Measurements from ENCODE around the gene PRIMPOL. TPM values are rescaled to one million over a fixed set of nuclear protein-coding genes. Genes with fewer than 3 reads are reported as not detected.

Gene PRIMPOL
- total RNA-seq, 2 donors from 2014 or later = 23.6 to 35.7 TPM

DNA sequence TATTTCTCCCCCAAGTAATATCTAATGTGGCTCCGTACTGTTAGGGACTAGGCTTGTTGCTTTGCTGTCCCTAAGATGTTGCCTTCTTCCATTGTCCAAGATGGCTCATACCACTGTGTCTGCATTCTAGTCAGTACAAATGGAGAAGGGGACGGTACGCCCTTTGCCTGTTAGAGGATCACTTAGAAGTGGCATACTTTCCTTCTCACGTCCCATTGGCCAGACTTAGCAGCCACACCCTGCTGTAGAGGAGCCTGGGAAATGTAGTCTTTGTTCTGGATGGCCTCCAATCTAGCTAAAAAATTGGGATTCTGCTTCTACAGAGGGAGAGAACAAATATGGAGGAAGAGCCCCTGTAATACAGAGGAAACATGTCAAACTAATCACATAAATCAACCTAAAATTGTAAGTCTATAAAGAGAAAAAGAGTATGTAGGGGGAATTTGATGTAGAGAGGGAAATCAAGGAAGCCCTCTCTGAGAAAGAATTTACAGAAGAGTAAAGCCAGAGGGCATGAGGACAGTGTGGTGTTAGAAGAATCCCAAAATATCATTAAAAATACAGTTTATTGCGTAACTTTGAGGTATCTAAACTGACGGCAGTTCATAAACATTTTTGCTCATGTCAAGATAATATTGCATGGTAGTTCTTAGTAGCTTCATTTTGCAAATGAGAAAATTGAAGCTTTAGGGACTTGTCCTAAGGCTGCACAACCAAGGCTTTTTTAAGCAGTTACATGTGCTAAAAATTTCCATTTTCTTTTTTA is 15.1 kb downstream of the PRIMPOL start:
- H3K4me1 ChIP-seq (ENCODE audit: control insufficient read depth in 1 of 2, low read depth in 2 of 2) = peaks cover 5 to 8% of the 10 kb centered on the region in 2 donors
- no peak overlapping the region for H3K27ac ChIP-seq
- ATAC-seq (ENCODE audit: insufficient number of reproducible peaks, low FRiP score, low read depth) (no peak), DNase-seq (ENCODE audit: low spot score) (no peak)
- H3K4me3 ChIP-seq = no peak overlapping the region
- peaks cover 8% of the 10 kb centered on the region for H3K36me3 ChIP-seq
- H3K27me3 ChIP-seq (replicated peaks; ENCODE audit: insufficient read depth) = no peaks in the 10 kb centered on the region
- no peak for TF ChIP-seq CTCF (IDR thresholded peaks at IDR 0.05)
- H3K9me3 ChIP-seq = no peaks in the 10 kb centered on the region

GRCh38 chr4:184666670-184667069 is 17.1 kb downstream of the PRIMPOL start:
- ATAC-seq (ENCODE audit: insufficient number of reproducible peaks, low FRiP score, low read depth) (no peak), DNase-seq (ENCODE audit: low spot score) (no peak)
- H3K27me3 ChIP-seq (replicated peaks; ENCODE audit: insufficient read depth) = no peaks in the 10 kb centered on the region
- no peaks in the 10 kb centered on the region for H3K9me3 ChIP-seq
- no peak for TF ChIP-seq CTCF (IDR thresholded peaks at IDR 0.05)
- H3K4me3 ChIP-seq = no peak overlapping the region
- H3K4me1 ChIP-seq (ENCODE audit: control insufficient read depth in 1 of 2, low read depth in 2 of 2) = peaks cover 5 to 8% of the 10 kb centered on the region in 2 donors
- no peak overlapping the region for H3K27ac ChIP-seq
- peaks cover 11% of the 10 kb centered on the region for H3K36me3 ChIP-seq

- ATAC-seq (ENCODE audit: insufficient number of reproducible peaks, low FRiP score, low read depth) = no peak
- DNase-seq (ENCODE audit: low spot score) = no peak
- Histone ChIP-seq H3K4me1 (ENCODE audit: control insufficient read depth in 1 of 2, low read depth in 2 of 2) (no peaks in the 10 kb centered on the region), H3K27me3 (replicated peaks; ENCODE audit: insufficient read depth) (no peaks in the 10 kb centered on the region), H3K4me3 (no peak overlapping the region), H3K9me3 (no peaks in the 10 kb centered on the region), H3K27ac (no peak overlapping the region), H3K36me3 (peaks cover 21% of the 10 kb centered on the region)
- no peak for TF ChIP-seq CTCF (IDR thresholded peaks at IDR 0.05)
These were observed 18.6 kb downstream of the PRIMPOL start for GRCh38 chr4:184668096-184668495.

GRCh38 chr4:184668511-184669114 is 19.1 kb downstream of the PRIMPOL start:
- no peaks in the 10 kb centered on the region for H3K9me3 ChIP-seq
- TF ChIP-seq CTCF (IDR thresholded peaks at IDR 0.05) = no peak
- no peaks in the 10 kb centered on the region for H3K4me1 ChIP-seq (ENCODE audit: control insufficient read depth in 1 of 2, low read depth in 2 of 2)
- no peak for ATAC-seq (ENCODE audit: insufficient number of reproducible peaks, low FRiP score, low read depth)
- H3K27me3 ChIP-seq (replicated peaks; ENCODE audit: insufficient read depth) = no peaks in the 10 kb centered on the region
- peaks cover 21% of the 10 kb centered on the region for H3K36me3 ChIP-seq
- H3K27ac ChIP-seq = no peak overlapping the region
- DNase-seq (ENCODE audit: low spot score) = no peak
- no peak overlapping the region for H3K4me3 ChIP-seq

DNA sequence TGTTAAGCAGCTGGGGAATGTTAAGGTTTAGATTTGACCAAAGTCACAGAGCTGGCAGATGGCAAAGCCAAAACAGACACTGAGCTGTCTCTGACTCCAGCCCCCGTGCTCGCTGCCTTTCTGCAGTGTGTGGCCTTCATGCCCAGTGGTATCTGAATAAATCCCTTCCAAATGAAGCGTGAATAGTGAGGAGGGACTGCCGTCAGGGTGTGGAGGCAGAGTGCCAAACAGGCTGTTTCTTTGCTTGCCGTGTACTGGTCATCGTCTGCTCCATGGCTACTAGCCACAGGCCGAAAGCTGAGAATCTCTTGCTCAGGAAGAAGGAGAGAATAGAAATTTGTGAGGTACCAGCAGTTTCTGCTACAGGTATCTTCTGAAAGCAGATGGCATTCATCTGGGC is 19.7 kb downstream of the PRIMPOL start:
- Histone ChIP-seq H3K9me3 (no peaks in the 10 kb centered on the region), H3K36me3 (peaks cover 22% of the 10 kb centered on the region), H3K4me3 (no peak overlapping the region), H3K4me1 (ENCODE audit: control insufficient read depth in 1 of 2, low read depth in 2 of 2) (no peaks in the 10 kb centered on the region), H3K27ac (no peak overlapping the region), H3K27me3 (replicated peaks; ENCODE audit: insufficient read depth) (no peaks in the 10 kb centered on the region)
- no peak for TF ChIP-seq CTCF (IDR thresholded peaks at IDR 0.05)
- ATAC-seq (ENCODE audit: insufficient number of reproducible peaks, low FRiP score, low read depth) (no peak), DNase-seq (ENCODE audit: low spot score) (no peak)

Measured in thoracic aorta (tissue), 2 donors.